H9 (cell line): ENCODE measurements around the gene OR6K6. TPM values are rescaled to one million over a fixed set of nuclear protein-coding genes. Genes with fewer than 3 reads are reported as not detected.
A peak's percentile ranks its signal among the peaks of the same experiment; 100 is the strongest.

Source experiments
- DNase-seq: peaks from one replicate; pipeline ENCODE4 v3.0.0-alpha.2; 2017
- H2AFZ ChIP-seq: one replicate; pipeline ENCODE4 v1.6.1; 2013; ENCODE audit warnings: mild to moderate bottlenecking, low read length, control low read depth, moderate library complexity
- H2AK5ac ChIP-seq: 2 replicates; pipeline ENCODE4 v1.6.1; 2013; ENCODE audit warnings: low read length, control low read depth, mixed read lengths; ENCODE audit not compliant: insufficient read length
- H2BK120ac ChIP-seq: one replicate; pipeline ENCODE4 v1.6.1; 2013; ENCODE audit warnings: low read depth, mild to moderate bottlenecking, low read length, control low read depth, inconsistent platforms; ENCODE audit not compliant: poor library complexity, severe bottlenecking
- H2BK12ac ChIP-seq: 2 replicates; pipeline ENCODE4 v1.6.1; 2013; ENCODE audit warnings: low read length, control low read depth, mixed read lengths, low read depth; ENCODE audit not compliant: insufficient read length
- H2BK15ac ChIP-seq: 2 replicates; pipeline ENCODE4 v1.6.1; 2013; ENCODE audit warnings: low read depth, low read length, control low read depth
- H2BK20ac ChIP-seq: one replicate; pipeline ENCODE4 v1.6.1; 2013; ENCODE audit warnings: low read depth, mild to moderate bottlenecking, low read length, control low read depth, inconsistent platforms; ENCODE audit not compliant: poor library complexity, severe bottlenecking
- H2BK5ac ChIP-seq: 2 replicates; pipeline ENCODE4 v1.6.1; 2013; ENCODE audit warnings: low read length, control low read depth, mixed read lengths; ENCODE audit not compliant: insufficient read length
- H3K14ac ChIP-seq: 2 replicates; pipeline ENCODE4 v1.6.1; 2013; ENCODE audit warnings: low read length, control low read depth; ENCODE audit not compliant: insufficient read depth
- H3K18ac ChIP-seq: 2 replicates; pipeline ENCODE4 v1.6.1; 2013; ENCODE audit warnings: low read depth, mild to moderate bottlenecking, mixed read lengths, low read length, control low read depth; ENCODE audit not compliant: insufficient read length
- H3K23ac ChIP-seq: 2 replicates; pipeline ENCODE4 v1.6.1; 2013; ENCODE audit warnings: low read length, control low read depth, mixed read lengths, low read depth; ENCODE audit not compliant: insufficient read length
- H3K23me2 ChIP-seq: 2 replicates; pipeline ENCODE4 v1.6.1; 2013; ENCODE audit warnings: low read depth, mild to moderate bottlenecking, mixed read lengths, low read length, control low read depth; ENCODE audit not compliant: insufficient read length, poor library complexity, severe bottlenecking
- H3K27ac ChIP-seq: 2 replicates; pipeline ENCODE4 v1.5.1; 2013; ENCODE audit warnings: low read length, control low read depth, mixed read lengths, low read depth; ENCODE audit not compliant: insufficient read length
- H3K27me3 ChIP-seq: 2 replicates; pipeline ENCODE4 v1.6.1; 2013; ENCODE audit warnings: low read length, control low read depth, inconsistent platforms; ENCODE audit not compliant: insufficient read depth
- H3K4ac ChIP-seq: 2 replicates; pipeline ENCODE4 v1.6.1; 2013; ENCODE audit warnings: low read depth, mild to moderate bottlenecking, control low read depth, inconsistent platforms, low read length, moderate library complexity
- H3K4me1 ChIP-seq: 2 replicates; pipeline ENCODE4 v1.6.1; 2013; ENCODE audit warnings: low read length, control low read depth, inconsistent platforms; ENCODE audit not compliant: insufficient read depth
- H3K4me2 ChIP-seq: 2 replicates; pipeline ENCODE4 v1.6.1; 2013; ENCODE audit warnings: low read length, control low read depth, mixed read lengths; ENCODE audit not compliant: insufficient read length, insufficient read depth
- H3K56ac ChIP-seq: 2 replicates; pipeline ENCODE4 v1.6.1; 2013; ENCODE audit warnings: low read depth, mild to moderate bottlenecking, mixed read lengths, low read length, control low read depth; ENCODE audit not compliant: insufficient read length
- H3K79me1 ChIP-seq: 2 replicates; pipeline ENCODE4 v1.6.1; 2013; ENCODE audit warnings: low read depth, mild to moderate bottlenecking, moderate library complexity, low read length, control low read depth, inconsistent platforms; ENCODE audit not compliant: insufficient read depth, poor library complexity, severe bottlenecking
- H3K79me2 ChIP-seq: 2 replicates; pipeline ENCODE4 v1.6.1; 2013; ENCODE audit warnings: low read length, control low read depth, inconsistent platforms; ENCODE audit not compliant: insufficient read depth
- H3K9ac ChIP-seq: 2 replicates; pipeline ENCODE4 v1.6.1; 2013; ENCODE audit warnings: low read length, control low read depth, mixed read lengths; ENCODE audit not compliant: insufficient read length; ENCODE audit errors: extremely low read depth
- H3K9me3 ChIP-seq: one replicate; pipeline ENCODE4 v1.6.1; 2013; ENCODE audit warnings: low read depth, low read length, inconsistent platforms; ENCODE audit not compliant: control insufficient read depth
- H3T11ph ChIP-seq: one replicate; pipeline ENCODE4 v1.6.1; 2013; ENCODE audit warnings: mild to moderate bottlenecking, low read length, control low read depth, inconsistent platforms
- H4K20me1 ChIP-seq: one replicate; pipeline ENCODE4 v1.6.1; 2013; ENCODE audit not compliant: control insufficient read depth, insufficient read length, insufficient read depth
- H4K5ac ChIP-seq: 2 replicates; pipeline ENCODE4 v1.6.1; 2013; ENCODE audit warnings: low read depth, mild to moderate bottlenecking, mixed read lengths, low read length, control low read depth; ENCODE audit not compliant: insufficient read length
- H4K8ac ChIP-seq: replicated peaks from 2 replicates; pipeline ENCODE4 v1.6.1; 2013; ENCODE audit warnings: low read length, control low read depth, mixed read lengths, low read depth; ENCODE audit not compliant: insufficient read length
- H4K91ac ChIP-seq: 2 replicates; pipeline ENCODE4 v1.6.1; 2013; ENCODE audit warnings: low read depth, mild to moderate bottlenecking, moderate library complexity, mixed read lengths, low read length, control low read depth; ENCODE audit not compliant: insufficient read length
- H3K27ac Mint-ChIP-seq, 3 experiments: 2 replicates in 2 of 3; 3 replicates in 1 of 3; pipeline ENCODE4 v1.8.0; 2020 to 2021; ENCODE audit warnings: mixed read lengths in 3 of 3, mild to moderate bottlenecking in 1 of 3, moderate library complexity in 1 of 3
- H3K27me3 Mint-ChIP-seq: 2 replicates; pipeline ENCODE4 v1.8.0; 2021; ENCODE audit warnings: low read depth, mild to moderate bottlenecking, moderate library complexity, mixed read lengths
- H3K36me3 Mint-ChIP-seq, 3 experiments: 2 replicates in 2 of 3; 3 replicates in 1 of 3; pipeline ENCODE4 v1.8.0; 2020 to 2021; ENCODE audit warnings: low read depth in 3 of 3, mixed read lengths in 3 of 3; ENCODE audit not compliant: insufficient read depth in 1 of 3
- H3K4me1 Mint-ChIP-seq, 2 experiments: 2 replicates each; pipeline ENCODE4 v1.8.0; 2020; ENCODE audit warnings: mixed read lengths in 2 of 2
- H3K4me3 Mint-ChIP-seq, 2 experiments: 2 replicates in 1 of 2; 3 replicates in 1 of 2; pipeline ENCODE4 v1.8.0; 2020 to 2021; ENCODE audit warnings: mild to moderate bottlenecking in 2 of 2, mixed read lengths in 2 of 2, moderate library complexity in 1 of 2
- H3K9me3 Mint-ChIP-seq, 2 experiments: 2 replicates in 1 of 2; 3 replicates in 1 of 2; pipeline ENCODE4 v1.8.0; 2020; ENCODE audit warnings: mild to moderate bottlenecking in 2 of 2, mixed read lengths in 2 of 2, moderate library complexity in 1 of 2
- WGBS: extraction: QIAGEN DNeasy Blood & Tissue Kit; methylation state at CpG from one replicate; pipeline ENCODE4 v1.1.7; 2013; ENCODE audit warnings: missing lambda C conversion rate, low lambda C conversion rate, mixed read lengths; ENCODE audit not compliant: insufficient read length; ENCODE audit errors: extremely low coverage; 5-methylcytosine and 5-hydroxymethylcytosine counted together
- total RNA-seq: library from RNA; stranded (reverse); gene quantifications from 2 replicates; pipeline ENCODE4 v1.2.1, GENCODE V29; 2021
- TF ChIP-seq, protein P1 (sequence below): fragments of 200-600 bp; sonication (generic); conservative IDR thresholded peaks from 3 replicates; pipeline ENCODE4 v1.8.0; 2021; ENCODE audit warnings: antibody characterized with exemption, mild to moderate bottlenecking

OR6K6 gene
- total RNA-seq, 1 experiment from 2014 or later = not detected

DNA sequence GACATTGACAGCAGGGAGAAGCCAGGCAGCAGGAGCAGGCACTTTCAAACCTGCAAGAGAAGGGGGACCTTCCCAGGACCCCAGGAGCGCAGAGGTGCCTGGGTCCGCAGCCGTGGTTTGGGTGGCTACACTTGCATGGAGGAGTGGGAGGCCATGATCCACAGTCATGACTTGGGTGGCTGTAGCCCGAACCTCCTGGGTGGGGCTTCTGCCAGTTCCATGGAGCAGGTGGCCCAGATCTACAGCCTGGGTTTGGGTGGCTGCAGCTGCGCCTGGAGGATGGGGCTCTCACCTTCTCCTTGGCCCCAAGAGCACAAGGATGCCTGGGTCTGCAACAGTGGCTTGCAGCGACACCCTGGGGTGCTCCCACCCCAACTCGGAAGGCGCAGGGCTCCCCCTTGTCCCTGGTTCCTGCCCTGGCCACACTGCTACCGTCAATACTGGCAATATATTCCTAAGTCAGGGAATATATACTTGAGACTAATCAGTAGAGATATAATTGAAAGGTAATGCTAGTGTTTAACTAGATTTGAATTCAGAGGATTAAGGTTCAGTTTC lies 2.3 kb upstream of the OR6K6 start:
- Mint-ChIP-seq H3K27me3 (peaks cover 2% of the 10 kb centered on the region; the same call in 1 of the 2 replicates), H3K4me3 (no peak overlapping the region), H3K36me3 (no peaks in the 10 kb centered on the region), H3K9me3 (no peaks in the 10 kb centered on the region; a peak in 1 of 5 replicates), H3K4me1 (no peaks in the 10 kb centered on the region), H3K27ac (peak overlapping the region in 1 of 3 experiments; percentile 57; a peak in 1 of 7 replicates)
- Histone ChIP-seq H2AFZ (no peak overlapping the region), H4K8ac (no peak overlapping the region), H3K9me3 (no peaks in the 10 kb centered on the region), H3T11ph (no peak overlapping the region), H3K9ac (no peak overlapping the region), H2BK20ac (no peak overlapping the region), H2BK12ac (no peak overlapping the region), H3K23ac (no peak overlapping the region), H2BK120ac (no peak overlapping the region), H4K5ac (no peak overlapping the region), H3K27ac (no peak overlapping the region), H4K20me1 (no peaks in the 10 kb centered on the region), H3K4ac (no peak overlapping the region), H3K56ac (no peak overlapping the region), H3K4me2 (no peak overlapping the region), H2BK5ac (no peak overlapping the region), H2AK5ac (no peak overlapping the region), H4K91ac (no peak overlapping the region), H3K27me3 (no peaks in the 10 kb centered on the region), H3K79me1 (no peaks in the 10 kb centered on the region), H3K18ac (no peak overlapping the region), H3K79me2 (no peaks in the 10 kb centered on the region), H3K4me1 (no peaks in the 10 kb centered on the region), H2BK15ac (no peak overlapping the region), H3K14ac (no peak overlapping the region; the same call in 1 of the 2 replicates), H3K23me2 (no peaks in the 10 kb centered on the region)
- WGBS = no CpG with 5 or more reads among the region's 9 CpGs
- no peak for DNase-seq
- TF ChIP-seq, protein P1, sequence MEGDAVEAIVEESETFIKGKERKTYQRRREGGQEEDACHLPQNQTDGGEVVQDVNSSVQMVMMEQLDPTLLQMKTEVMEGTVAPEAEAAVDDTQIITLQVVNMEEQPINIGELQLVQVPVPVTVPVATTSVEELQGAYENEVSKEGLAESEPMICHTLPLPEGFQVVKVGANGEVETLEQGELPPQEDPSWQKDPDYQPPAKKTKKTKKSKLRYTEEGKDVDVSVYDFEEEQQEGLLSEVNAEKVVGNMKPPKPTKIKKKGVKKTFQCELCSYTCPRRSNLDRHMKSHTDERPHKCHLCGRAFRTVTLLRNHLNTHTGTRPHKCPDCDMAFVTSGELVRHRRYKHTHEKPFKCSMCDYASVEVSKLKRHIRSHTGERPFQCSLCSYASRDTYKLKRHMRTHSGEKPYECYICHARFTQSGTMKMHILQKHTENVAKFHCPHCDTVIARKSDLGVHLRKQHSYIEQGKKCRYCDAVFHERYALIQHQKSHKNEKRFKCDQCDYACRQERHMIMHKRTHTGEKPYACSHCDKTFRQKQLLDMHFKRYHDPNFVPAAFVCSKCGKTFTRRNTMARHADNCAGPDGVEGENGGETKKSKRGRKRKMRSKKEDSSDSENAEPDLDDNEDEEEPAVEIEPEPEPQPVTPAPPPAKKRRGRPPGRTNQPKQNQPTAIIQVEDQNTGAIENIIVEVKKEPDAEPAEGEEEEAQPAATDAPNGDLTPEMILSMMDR = no peak
